SK-MEL-5 (cell line): Measurements from ENCODE around the gene RPS25. TPM values are rescaled to one million over a fixed set of nuclear protein-coding genes. Genes with fewer than 3 reads are reported as not detected.
"Not testable (repeated sequence)": the region's sequence is repeated elsewhere in the genome, so short reads cannot be mapped to it uniquely, and the experiment has no call there.

ENCODE experiments used
- DNase-seq: peaks from one replicate; pipeline ENCODE4 v3.0.0-alpha.2; 2016; ENCODE audit warnings: low read depth, low spot score
- in situ Hi-C: cut with HindIII; loops from 2 replicates; pipeline ENCODE4 v1.10.0; 2016; ENCODE audit warnings: low sequenced_read_pairs, high pct_unique_total_duplicates, low pct_unique_long_range_greater_than_20kb
- small RNA-seq, 2 experiments: library from RNA; depleted of rRNA; stranded (forward); fragments of <200 nt; gene quantifications; one replicate each; pipeline ENCODE3, GENCODE V24; 2014
- total RNA-seq: library from RNA; depleted of rRNA; stranded (reverse); fragments of >200 nt; shearing (Covaris generic); gene quantifications from 2 replicates; pipeline ENCODE4 v1.2.3, GENCODE V29; 2014; rRNA removed

The RPS25 gene
- total RNA-seq, 1 experiment from 2014 or later, result 914 TPM

- DNase-seq, in situ Hi-C loops: not testable (repeated sequence)
These were observed 26.6 kb downstream of the RPS25 start for GRCh38 chr11:118991486-118992038.

- no peak for DNase-seq
- in situ Hi-C loops, result no loop called here
These were observed 29.9 kb downstream of the RPS25 start for GRCh38 chr11:118988280-118988679.

- in situ Hi-C loops, result no loop called here
- no peak for DNase-seq
These were observed 33.3 kb downstream of the RPS25 start for GRCh38 chr11:118984825-118985224.

GRCh38 chr11:118984337-118984736 is 33.8 kb downstream of the RPS25 start:
- in situ Hi-C loops, DNase-seq: not testable (repeated sequence)

GRCh38 chr11:118980191-118980881 is 37.8 kb downstream of the RPS25 start:
- in situ Hi-C loops, result no loop called here
- no peak for DNase-seq

DNA sequence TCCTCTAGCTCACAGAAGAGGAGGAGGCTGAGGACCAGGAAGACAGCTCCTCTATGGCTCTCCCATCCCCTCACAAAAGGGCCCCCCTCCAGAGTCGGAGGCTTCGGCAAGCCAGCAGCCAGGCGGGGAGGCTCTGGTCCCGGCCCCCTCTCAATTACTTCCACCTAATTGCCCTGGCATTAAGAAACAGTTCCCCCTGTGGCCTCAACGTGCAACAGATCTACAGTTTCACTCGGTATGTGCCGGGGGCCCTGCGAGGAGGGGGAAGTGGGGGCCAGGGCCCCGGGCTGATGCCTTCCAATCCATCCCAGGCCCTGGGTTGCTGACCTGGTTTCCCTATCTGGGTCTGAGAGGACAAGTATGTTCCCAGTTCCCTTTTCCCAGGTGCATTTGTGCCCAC is 38.7 kb downstream of the RPS25 start:
- in situ Hi-C loops, result no loop called here
- DNase-seq, result no peak

DNA sequence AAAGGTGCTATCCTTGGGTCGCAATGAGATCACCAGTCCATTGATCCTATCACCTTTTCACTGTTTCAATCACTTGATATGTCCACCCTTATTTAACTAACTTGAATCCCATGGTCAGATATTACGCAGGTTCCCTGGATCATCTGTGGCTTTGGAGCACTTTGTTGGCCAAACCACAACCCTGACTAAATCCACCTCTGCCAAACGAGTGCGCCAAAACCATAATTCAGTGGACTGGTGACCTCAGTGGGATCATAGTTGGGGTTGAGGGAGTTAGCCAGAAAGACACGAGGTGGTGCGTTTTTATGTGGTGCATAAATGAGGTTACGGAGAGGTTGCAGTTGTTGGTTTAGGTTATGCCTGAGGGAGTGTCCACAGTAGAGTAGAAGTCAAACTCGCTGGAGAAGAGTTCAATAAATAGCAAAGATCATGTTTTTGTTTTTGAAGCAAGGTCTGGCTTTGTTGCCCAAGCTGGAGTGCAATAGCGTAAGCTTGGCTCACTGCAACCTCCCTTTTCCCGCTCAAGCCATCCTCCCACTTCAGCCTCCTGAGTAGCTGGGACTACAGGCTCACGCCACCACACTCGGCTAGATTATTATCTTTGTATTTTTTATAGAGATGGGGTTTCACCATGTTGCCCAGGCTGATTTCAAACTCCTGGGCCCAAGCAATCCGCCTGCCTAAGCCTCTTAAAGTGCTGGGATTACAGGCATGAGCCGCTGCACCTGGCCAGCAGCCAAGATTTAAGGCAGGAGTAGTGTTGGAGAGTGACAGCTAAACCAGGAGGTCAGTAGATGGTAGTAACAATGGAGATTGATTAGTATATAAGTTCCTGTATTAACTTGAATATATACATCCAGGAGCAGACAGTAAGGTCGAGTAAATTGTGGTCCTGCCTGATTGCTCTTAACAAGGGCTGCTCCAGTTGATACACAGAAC is 42.1 kb downstream of the RPS25 start:
- no peak for DNase-seq
- in situ Hi-C loops, result no loop called here

- no peak for DNase-seq
- in situ Hi-C loops, result no loop called here
These were observed 44.2 kb downstream of the RPS25 start for GRCh38 chr11:118973985-118974384.

GRCh38 chr11:118971646-118972045 is 46.5 kb downstream of the RPS25 start, which contains the start of gene FOXR1:
FOXR1 (plus strand) TSS chr11:118971761; CDS start chr11:118971932, 171 bp downstream.
- in situ Hi-C loops, result no loop called here
- no peak for DNase-seq

DNA sequence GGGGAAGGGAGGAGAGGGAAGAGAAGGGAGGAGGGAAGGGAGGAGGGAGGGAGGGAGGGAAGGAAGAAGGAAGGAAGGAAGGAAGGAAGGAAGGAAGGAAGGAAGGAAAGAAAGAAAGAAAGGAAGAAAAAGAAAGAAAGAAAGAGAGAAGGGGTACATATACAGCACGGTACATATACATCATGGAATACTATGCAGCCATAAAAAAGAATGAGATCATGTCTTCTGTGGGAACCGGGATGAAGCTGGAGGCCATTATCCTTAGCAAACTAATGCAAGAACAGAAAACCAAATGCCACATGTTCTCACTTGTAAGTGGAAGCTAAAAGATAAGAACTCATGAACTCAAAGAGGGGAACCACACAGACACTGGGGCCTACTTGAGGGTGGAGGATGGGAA is 48.6 kb downstream of the RPS25 start:
- in situ Hi-C loops, DNase-seq: not testable (repeated sequence)

Small RNA genes lying within 50 kb of the gene (small RNA-seq; reads per million reads assigned to genes)
- gene AP003392.2 (0 reads per million in 2 experiments), gene RF00017 (0 reads per million in 2 experiments), gene RF00019 (0 reads per million in 2 experiments)

Other genes starting within 250 kb of the RPS25 start
- gene DDX6, start 227.2 kb downstream of the RPS25 start, total RNA-seq, result 56.5 and 59.2 TPM in 2 replicates
- not detected in 2 replicates for gene CXCR5, start 134.5 kb downstream of the RPS25 start, total RNA-seq
- 2.9 and 6.0 TPM in 2 replicates for gene BCL9L, start 92.4 kb downstream of the RPS25 start, total RNA-seq
- gene UPK2, start 62.0 kb downstream of the RPS25 start, total RNA-seq, result not detected in 2 replicates
- not detected in 2 replicates for gene FOXR1, start 46.6 kb downstream of the RPS25 start, total RNA-seq
- 8.2 and 9.1 TPM in 2 replicates for gene CENATAC, start 20.2 kb downstream of the RPS25 start, total RNA-seq
- 65.5 and 83.5 TPM in 2 replicates for gene TRAPPC4, start 423 bp upstream of the RPS25 start, total RNA-seq
- 14.2 and 19.1 TPM in 2 replicates for gene SLC37A4, start 12.5 kb upstream of the RPS25 start, total RNA-seq
- 189 and 191 TPM in 2 replicates for gene HYOU1, start 38.9 kb upstream of the RPS25 start, total RNA-seq
- gene VPS11, start 49.5 kb upstream of the RPS25 start, total RNA-seq, result 43.7 and 49.9 TPM in 2 replicates
- gene HMBS, start 66.5 kb upstream of the RPS25 start, total RNA-seq, result 4.5 and 6.7 TPM in 2 replicates
- gene DPAGT1, start 83.5 kb upstream of the RPS25 start, total RNA-seq, result 22.3 and 26.1 TPM in 2 replicates
- gene C2CD2L, start 89.0 kb upstream of the RPS25 start, total RNA-seq, result 2.8 and 5.6 TPM in 2 replicates
- gene HINFP, start 103.2 kb upstream of the RPS25 start, total RNA-seq, result 8.8 and 9.4 TPM in 2 replicates
- gene ABCG4, start 130.7 kb upstream of the RPS25 start, total RNA-seq, result 0.05 TPM in 1 of 2 replicates, not detected in the other
- gene NLRX1, start 150.4 kb upstream of the RPS25 start, total RNA-seq, result 8.7 and 11.5 TPM in 2 replicates
- gene NHERF4, start 167.1 kb upstream of the RPS25 start, total RNA-seq, result not detected in 2 replicates
- gene CBL, start 188.0 kb upstream of the RPS25 start, total RNA-seq, result 5.8 and 7.6 TPM in 2 replicates